ENCODE measurements around the gene TTLL3. TPM values are rescaled to one million over a fixed set of nuclear protein-coding genes. Genes with fewer than 3 reads are reported as not detected.
A peak's percentile ranks its signal among the peaks of the same experiment; 100 is the strongest.

TTLL3 gene
- total RNA-seq, 3 donors from 2014 or later (not counting 1 experiment from before 2014, with no cell fraction given), result 133 to 137 (median 136) TPM

- peaks cover 49% of the 10 kb centered on the region for H3K4me1 ChIP-seq (ENCODE audit: control insufficient read depth, insufficient read depth, low read length)
- Mint-ChIP-seq H3K4me3 (peak overlapping the region; percentile 80), H3K4me1 (peaks cover 54 to 57% of the 10 kb centered on the region in 2 donors), H3K36me3 (peaks cover 7% of the 10 kb centered on the region), H3K9me3 (no peaks in the 10 kb centered on the region), H3K27ac (peak overlapping the region; percentile 94 to 99), H3K27me3 (ENCODE audit: low read depth in 2 of 2) (no peaks in the 10 kb centered on the region)
- no peak for TF ChIP-seq CTCF (IDR thresholded peaks at IDR 0.05)
- no peak overlapping the region for H3K4me3 ChIP-seq (ENCODE audit: low read length)
- no peaks in the 10 kb centered on the region for H3K9me3 ChIP-seq (ENCODE audit: control insufficient read depth, insufficient read depth, low read length)
- peak overlapping the region; percentile 92 for H3K27ac ChIP-seq (ENCODE audit: low read length)
- intact Hi-C loops (cut with micrococcal nuclease), result no loop called here
- DNase-seq, result no peak
- H3K27me3 ChIP-seq (ENCODE audit: control insufficient read depth, insufficient read depth, low read length), result no peaks in the 10 kb centered on the region
- H3K36me3 ChIP-seq (ENCODE audit: control insufficient read depth, insufficient read depth, low read length), result peaks cover 31% of the 10 kb centered on the region
- 88% methylated on average over 2 of the region's 4 CpGs for WGBS (ENCODE audit: insufficient coverage)
- no peak for ATAC-seq
Observed at GRCh38 chr3:9780910-9781309, 29.2 kb upstream of the TTLL3 start.

GRCh38 chr3:9781551-9781950, 28.5 kb upstream of the TTLL3 start:
- no peak for ATAC-seq
- H3K36me3 ChIP-seq (ENCODE audit: control insufficient read depth, insufficient read depth, low read length), result peaks cover 36% of the 10 kb centered on the region
- WGBS (ENCODE audit: insufficient coverage), result 40% methylated on average over 1 of the region's 1 CpG
- peaks cover 49% of the 10 kb centered on the region for H3K4me1 ChIP-seq (ENCODE audit: control insufficient read depth, insufficient read depth, low read length)
- Mint-ChIP-seq H3K4me1 (peaks cover 54 to 62% of the 10 kb centered on the region in 2 donors), H3K27ac (peak overlapping the region; percentile 94 to 99), H3K36me3 (peaks cover 12% of the 10 kb centered on the region), H3K4me3 (peak overlapping the region; percentile 11), H3K9me3 (no peaks in the 10 kb centered on the region), H3K27me3 (ENCODE audit: low read depth in 2 of 2) (no peaks in the 10 kb centered on the region)
- TF ChIP-seq CTCF (IDR thresholded peaks at IDR 0.05), result no peak
- H3K27ac ChIP-seq (ENCODE audit: low read length), result peak overlapping the region; percentile 92
- no peaks in the 10 kb centered on the region for H3K27me3 ChIP-seq (ENCODE audit: control insufficient read depth, insufficient read depth, low read length)
- intact Hi-C loops (cut with micrococcal nuclease), result no loop called here
- DNase-seq, result no peak
- H3K9me3 ChIP-seq (ENCODE audit: control insufficient read depth, insufficient read depth, low read length), result no peaks in the 10 kb centered on the region
- H3K4me3 ChIP-seq (ENCODE audit: low read length), result no peak overlapping the region

- H3K9me3 Mint-ChIP-seq, result no peaks in the 10 kb centered on the region
- H3K27ac Mint-ChIP-seq, result peak overlapping the region; percentile 53 to 94
- peaks cover 40% of the 10 kb centered on the region for H3K36me3 ChIP-seq (ENCODE audit: control insufficient read depth, insufficient read depth, low read length)
- H3K4me3 ChIP-seq (ENCODE audit: low read length), result no peak overlapping the region
- peaks cover 49% of the 10 kb centered on the region for H3K4me1 ChIP-seq (ENCODE audit: control insufficient read depth, insufficient read depth, low read length)
- intact Hi-C loops (cut with micrococcal nuclease), result no loop called here
- peaks cover 54 to 66% of the 10 kb centered on the region in 2 donors for H3K4me1 Mint-ChIP-seq
- H3K9me3 ChIP-seq (ENCODE audit: control insufficient read depth, insufficient read depth, low read length), result no peaks in the 10 kb centered on the region
- H3K27ac ChIP-seq (ENCODE audit: low read length), result peak overlapping the region; percentile 92
- no peaks in the 10 kb centered on the region for H3K27me3 ChIP-seq (ENCODE audit: control insufficient read depth, insufficient read depth, low read length)
- TF ChIP-seq CTCF (IDR thresholded peaks at IDR 0.05), result no peak
- no peaks in the 10 kb centered on the region for H3K27me3 Mint-ChIP-seq (ENCODE audit: low read depth in 2 of 2)
- no peak for DNase-seq
- ATAC-seq, result no peak
- WGBS (ENCODE audit: insufficient coverage), result 62% methylated on average over 3 of the region's 3 CpGs
- H3K4me3 Mint-ChIP-seq, result peak overlapping the region; percentile 33
- peaks cover 14% of the 10 kb centered on the region for H3K36me3 Mint-ChIP-seq
Observed at GRCh38 chr3:9781978-9782603, 28.0 kb upstream of the TTLL3 start.

GRCh38 chr3:9782770-9783169, 27.3 kb upstream of the TTLL3 start:
- no peak for TF ChIP-seq CTCF (IDR thresholded peaks at IDR 0.05)

More at GRCh38 chr3:9782770-9783169, 27.3 kb upstream of the TTLL3 start:
- H3K27me3 ChIP-seq (ENCODE audit: control insufficient read depth, insufficient read depth, low read length), result no peaks in the 10 kb centered on the region
- H3K27ac Mint-ChIP-seq, result peak overlapping the region; percentile 53 to 94
- 64% methylated on average over 3 of the region's 3 CpGs for WGBS (ENCODE audit: insufficient coverage)
- peaks cover 19% of the 10 kb centered on the region for H3K36me3 Mint-ChIP-seq
- no peaks in the 10 kb centered on the region for H3K9me3 Mint-ChIP-seq
- H3K4me1 Mint-ChIP-seq, result peaks cover 56 to 66% of the 10 kb centered on the region in 2 donors
- H3K4me3 Mint-ChIP-seq, result no peak overlapping the region
- H3K27me3 Mint-ChIP-seq (ENCODE audit: low read depth in 2 of 2), result no peaks in the 10 kb centered on the region
- peaks cover 45% of the 10 kb centered on the region for H3K36me3 ChIP-seq (ENCODE audit: control insufficient read depth, insufficient read depth, low read length)
- H3K27ac ChIP-seq (ENCODE audit: low read length), result no peak overlapping the region
- ATAC-seq, result no peak
- H3K4me3 ChIP-seq (ENCODE audit: low read length), result no peak overlapping the region
- intact Hi-C loops (cut with micrococcal nuclease), result no loop called here
- peak in 1 of 2 donors; percentile 46 for DNase-seq
- peaks cover 47% of the 10 kb centered on the region for H3K4me1 ChIP-seq (ENCODE audit: control insufficient read depth, insufficient read depth, low read length)
- no peaks in the 10 kb centered on the region for H3K9me3 ChIP-seq (ENCODE audit: control insufficient read depth, insufficient read depth, low read length)
